Mesendoderm (in vitro differentiated cells): ENCODE results near the gene PIGZ.

Experiments used
- DNase-seq: peaks from one replicate; pipeline ENCODE4 v3.0.0; 2013
- H2AK5ac ChIP-seq: 2 replicates; pipeline ENCODE4 v1.6.1; 2013; ENCODE audit warnings: low read length, inconsistent platforms
- H2BK120ac ChIP-seq: 2 replicates; pipeline ENCODE4 v1.6.1; 2013; ENCODE audit warnings: low read depth, mild to moderate bottlenecking, low read length, moderate library complexity, mixed read lengths
- H2BK15ac ChIP-seq: replicated peaks from 2 replicates; pipeline ENCODE4 v1.6.1; 2013; ENCODE audit warnings: low read depth, mild to moderate bottlenecking, moderate library complexity
- H2BK5ac ChIP-seq: 2 replicates; pipeline ENCODE4 v1.6.1; 2013; ENCODE audit warnings: low read length, inconsistent platforms
- H3K18ac ChIP-seq: 2 replicates; pipeline ENCODE4 v1.6.1; 2013; ENCODE audit warnings: mild to moderate bottlenecking, low read length, mixed read lengths
- H3K23ac ChIP-seq: one replicate; pipeline ENCODE4 v1.6.1; 2013; ENCODE audit warnings: low read length
- H3K27ac ChIP-seq: 2 replicates; pipeline ENCODE4 v1.5.1; 2013; ENCODE audit warnings: low read depth, mild to moderate bottlenecking, inconsistent platforms, low read length, moderate library complexity
- H3K27me3 ChIP-seq: 2 replicates; pipeline ENCODE4 v1.6.1; 2013; ENCODE audit warnings: low read length, control low read depth, mild to moderate bottlenecking, inconsistent platforms; ENCODE audit not compliant: insufficient read depth, poor library complexity
- H3K36me3 ChIP-seq: 2 replicates; pipeline ENCODE4 v1.6.1; 2013; ENCODE audit warnings: low read length, inconsistent platforms; ENCODE audit not compliant: control insufficient read depth, insufficient read depth
- H3K4ac ChIP-seq: one replicate; pipeline ENCODE4 v1.6.1; 2013; ENCODE audit warnings: low read depth, mild to moderate bottlenecking, low read length, moderate library complexity
- H3K4me1 ChIP-seq: 2 replicates; pipeline ENCODE4 v1.6.1; 2013; ENCODE audit warnings: low read depth, low read length, inconsistent platforms; ENCODE audit not compliant: control insufficient read depth
- H3K4me2 ChIP-seq: 2 replicates; pipeline ENCODE4 v1.6.1; 2013; ENCODE audit warnings: low read length
- H3K4me3 ChIP-seq: 2 replicates; pipeline ENCODE4 v1.5.1; 2013; ENCODE audit warnings: mild to moderate bottlenecking, low read length
- H3K56ac ChIP-seq: one replicate; pipeline ENCODE4 v1.6.1; 2013; ENCODE audit warnings: low read length
- H3K79me1 ChIP-seq: 2 replicates; pipeline ENCODE4 v1.6.1; 2013; ENCODE audit warnings: low read length, inconsistent platforms
- H3K79me2 ChIP-seq: 2 replicates; pipeline ENCODE4 v1.6.1; 2013; ENCODE audit warnings: mild to moderate bottlenecking, low read length; ENCODE audit not compliant: control insufficient read depth, insufficient read depth
- H3K9ac ChIP-seq: 2 replicates; pipeline ENCODE4 v1.6.1; 2013; ENCODE audit warnings: low read length, inconsistent platforms
- H4K5ac ChIP-seq: one replicate; pipeline ENCODE4 v1.6.1; 2013; ENCODE audit warnings: low read length
- H4K8ac ChIP-seq: one replicate; pipeline ENCODE4 v1.6.1; 2013; ENCODE audit warnings: low read depth, mild to moderate bottlenecking, control low read depth, low read length, moderate library complexity
- WGBS: extraction: QIAGEN DNeasy Blood & Tissue Kit; methylation state at CpG from one replicate; pipeline ENCODE4 v1.1.7; 2013; ENCODE audit warnings: low lambda C conversion rate, missing lambda C conversion rate; ENCODE audit not compliant: insufficient coverage; ENCODE audit errors: extremely low coverage; 5-methylcytosine and 5-hydroxymethylcytosine counted together

PIGZ gene

GRCh38 chr3:196914866-196915265, 53.8 kb downstream of the PIGZ start:
- Histone ChIP-seq H3K27ac (no peak overlapping the region), H3K79me2 (no peaks in the 10 kb centered on the region), H3K36me3 (peaks cover 1% of the 10 kb centered on the region), H3K4ac (no peak overlapping the region), H3K4me3 (no peak overlapping the region), H3K4me1 (no peaks in the 10 kb centered on the region), H2BK15ac (no peak overlapping the region), H2BK5ac (no peak overlapping the region), H3K27me3 (no peaks in the 10 kb centered on the region), H2AK5ac (no peak overlapping the region), H3K56ac (no peak overlapping the region), H3K4me2 (no peak overlapping the region), H3K18ac (no peak overlapping the region), H4K8ac (no peak overlapping the region), H3K79me1 (no peaks in the 10 kb centered on the region), H4K5ac (no peak overlapping the region), H3K23ac (no peak overlapping the region), H2BK120ac (no peak overlapping the region), H3K9ac (no peak overlapping the region)
- peak; percentile 29 for DNase-seq
- WGBS: no CpG with 5 or more reads among the region's 4 CpGs

GRCh38 chr3:196903740-196904139, 64.9 kb downstream of the PIGZ start:
- no peak overlapping the region for H3K18ac ChIP-seq
- no peak overlapping the region for H4K5ac ChIP-seq
- no peak for DNase-seq
- H2AK5ac ChIP-seq: no peak overlapping the region
- no peak overlapping the region for H2BK15ac ChIP-seq
- H2BK5ac ChIP-seq: no peak overlapping the region
- H3K9ac ChIP-seq: no peak overlapping the region
- no peak overlapping the region for H3K4me3 ChIP-seq
- H3K56ac ChIP-seq: no peak overlapping the region
- H3K79me2 ChIP-seq: no peaks in the 10 kb centered on the region
- no peak overlapping the region for H3K27ac ChIP-seq
- no CpG with 5 or more reads among the region's 2 CpGs for WGBS
- no peaks in the 10 kb centered on the region for H3K79me1 ChIP-seq
- no peak overlapping the region for H3K23ac ChIP-seq
- no peak overlapping the region for H3K4me2 ChIP-seq
- H3K4ac ChIP-seq: no peak overlapping the region
- peaks cover 6% of the 10 kb centered on the region for H3K36me3 ChIP-seq
- no peaks in the 10 kb centered on the region for H3K4me1 ChIP-seq
- H4K8ac ChIP-seq: no peak overlapping the region
- no peak overlapping the region for H2BK120ac ChIP-seq
- no peaks in the 10 kb centered on the region for H3K27me3 ChIP-seq

GRCh38 chr3:196902296-196902695, 66.3 kb downstream of the PIGZ start:
- Histone ChIP-seq H3K4ac (no peak overlapping the region), H3K79me1 (no peaks in the 10 kb centered on the region), H3K18ac (no peak overlapping the region), H2BK120ac (no peak overlapping the region), H4K5ac (no peak overlapping the region), H3K4me2 (no peak overlapping the region), H3K4me3 (no peak overlapping the region), H3K9ac (no peak overlapping the region), H3K36me3 (peaks cover 6% of the 10 kb centered on the region), H2AK5ac (no peak overlapping the region), H3K27me3 (no peaks in the 10 kb centered on the region), H3K23ac (no peak overlapping the region), H3K79me2 (peaks cover under 1% of the 10 kb centered on the region), H3K4me1 (no peaks in the 10 kb centered on the region), H3K56ac (no peak overlapping the region), H3K27ac (no peak overlapping the region), H2BK5ac (no peak overlapping the region), H4K8ac (no peak overlapping the region), H2BK15ac (no peak overlapping the region)
- WGBS: no CpG with 5 or more reads among the region's 1 CpG
- peak; percentile 66 for DNase-seq

GRCh38 chr3:196901768-196902167, 66.9 kb downstream of the PIGZ start:
- H3K79me2 ChIP-seq: peaks cover 2% of the 10 kb centered on the region
- no peak overlapping the region for H3K9ac ChIP-seq
- H3K27ac ChIP-seq: no peak overlapping the region
- peaks cover 2% of the 10 kb centered on the region for H3K79me1 ChIP-seq
- no peak overlapping the region for H4K8ac ChIP-seq
- no peak overlapping the region for H3K18ac ChIP-seq
- no peaks in the 10 kb centered on the region for H3K4me1 ChIP-seq
- H4K5ac ChIP-seq: no peak overlapping the region
- no CpG with 5 or more reads among the region's 1 CpG for WGBS
- H3K4ac ChIP-seq: no peak overlapping the region
- H3K36me3 ChIP-seq: peaks cover 6% of the 10 kb centered on the region
- no peak for DNase-seq
- H2BK5ac ChIP-seq: no peak overlapping the region
- no peaks in the 10 kb centered on the region for H3K27me3 ChIP-seq
- no peak overlapping the region for H2AK5ac ChIP-seq
- no peak overlapping the region for H3K4me2 ChIP-seq
- H2BK120ac ChIP-seq: no peak overlapping the region
- H2BK15ac ChIP-seq: no peak overlapping the region
- no peak overlapping the region for H3K56ac ChIP-seq
- H3K4me3 ChIP-seq: no peak overlapping the region
- H3K23ac ChIP-seq: no peak overlapping the region
